Measurements from ENCODE around the gene PABPC4L. TPM values are rescaled to one million over a fixed set of nuclear protein-coding genes. Genes with fewer than 3 reads are reported as not detected.
A peak's percentile ranks its signal among the peaks of the same experiment; 100 is the strongest.

PABPC4L gene
- total RNA-seq, 2 donors from 2014 or later = 6.4 to 7.5 TPM

DNA sequence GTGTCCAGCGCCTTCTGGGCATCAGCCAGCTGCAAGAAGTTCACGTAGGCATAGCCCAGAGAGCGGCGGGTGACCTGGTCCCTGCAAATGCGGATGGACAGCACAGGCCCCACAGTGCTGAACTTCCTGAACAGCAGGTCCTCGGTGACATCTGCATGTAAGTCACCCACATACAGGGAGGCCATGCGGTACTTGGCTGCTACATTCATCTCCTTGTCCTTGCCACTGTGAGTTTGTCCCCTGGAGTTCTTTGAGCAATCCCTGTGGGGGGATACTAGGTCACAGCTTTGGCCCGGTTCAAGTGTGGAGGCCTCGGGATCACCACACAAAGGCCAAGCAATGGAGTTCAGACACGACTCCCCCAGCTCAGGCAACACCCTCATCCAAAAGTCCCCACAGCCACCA is 776 bp downstream of the PABPC4L start:
- Mint-ChIP-seq H3K4me3 (peak overlapping the region; percentile 69), H3K9me3 (peaks cover 3% of the 10 kb centered on the region), H3K27me3 (ENCODE audit: insufficient read depth) (no peaks in the 10 kb centered on the region), H3K36me3 (ENCODE audit: low read depth) (peaks cover 12% of the 10 kb centered on the region), H3K27ac (peak overlapping the region; percentile 48), H3K4me1 (peaks cover 10% of the 10 kb centered on the region)
- peak overlapping the region; percentile 45 for H3K9ac ChIP-seq (ENCODE audit: extremely low read depth, low read length, poor library complexity, severe bottlenecking)
- DNase-seq = no peak
- no peaks in the 10 kb centered on the region for H3K27me3 ChIP-seq (ENCODE audit: control insufficient read depth, insufficient read depth, low read length, poor library complexity, severe bottlenecking)
- H3K4me3 ChIP-seq (ENCODE audit: low read length) = peak overlapping the region; percentile 75
- TF ChIP-seq, protein P1, sequence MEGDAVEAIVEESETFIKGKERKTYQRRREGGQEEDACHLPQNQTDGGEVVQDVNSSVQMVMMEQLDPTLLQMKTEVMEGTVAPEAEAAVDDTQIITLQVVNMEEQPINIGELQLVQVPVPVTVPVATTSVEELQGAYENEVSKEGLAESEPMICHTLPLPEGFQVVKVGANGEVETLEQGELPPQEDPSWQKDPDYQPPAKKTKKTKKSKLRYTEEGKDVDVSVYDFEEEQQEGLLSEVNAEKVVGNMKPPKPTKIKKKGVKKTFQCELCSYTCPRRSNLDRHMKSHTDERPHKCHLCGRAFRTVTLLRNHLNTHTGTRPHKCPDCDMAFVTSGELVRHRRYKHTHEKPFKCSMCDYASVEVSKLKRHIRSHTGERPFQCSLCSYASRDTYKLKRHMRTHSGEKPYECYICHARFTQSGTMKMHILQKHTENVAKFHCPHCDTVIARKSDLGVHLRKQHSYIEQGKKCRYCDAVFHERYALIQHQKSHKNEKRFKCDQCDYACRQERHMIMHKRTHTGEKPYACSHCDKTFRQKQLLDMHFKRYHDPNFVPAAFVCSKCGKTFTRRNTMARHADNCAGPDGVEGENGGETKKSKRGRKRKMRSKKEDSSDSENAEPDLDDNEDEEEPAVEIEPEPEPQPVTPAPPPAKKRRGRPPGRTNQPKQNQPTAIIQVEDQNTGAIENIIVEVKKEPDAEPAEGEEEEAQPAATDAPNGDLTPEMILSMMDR (conservative IDR thresholded peaks at IDR 0.05) = no peak
- peaks cover 2% of the 10 kb centered on the region for H3K4me1 ChIP-seq (ENCODE audit: control insufficient read depth, insufficient read depth, low read length)
- H3K36me3 ChIP-seq (ENCODE audit: control insufficient read depth, insufficient read depth, low read length) = no peaks in the 10 kb centered on the region
- 89 to 90% methylated on average over 9 to 10 of the region's 10 CpGs for WGBS, 2 experiments (ENCODE audit: insufficient coverage in 1 of 2, insufficient read length in 1 of 2)
- H3K27ac ChIP-seq (ENCODE audit: low read depth, low read length) = no peak overlapping the region
- peaks cover 5% of the 10 kb centered on the region for H3K9me3 ChIP-seq (ENCODE audit: control insufficient read depth, low read length)

- H3K27me3 Mint-ChIP-seq (ENCODE audit: insufficient read depth) = no peaks in the 10 kb centered on the region
- Histone ChIP-seq H3K4me1 (ENCODE audit: control insufficient read depth, insufficient read depth, low read length) (no peaks in the 10 kb centered on the region), H3K9me3 (ENCODE audit: control insufficient read depth, low read length) (peaks cover 2% of the 10 kb centered on the region), H3K27me3 (ENCODE audit: control insufficient read depth, insufficient read depth, low read length, poor library complexity, severe bottlenecking) (no peaks in the 10 kb centered on the region), H3K4me3 (ENCODE audit: low read length) (no peak overlapping the region), H3K36me3 (ENCODE audit: control insufficient read depth, insufficient read depth, low read length) (no peaks in the 10 kb centered on the region), H3K9ac (ENCODE audit: extremely low read depth, low read length, poor library complexity, severe bottlenecking) (no peak overlapping the region), H3K27ac (ENCODE audit: low read depth, low read length) (no peak overlapping the region)
- 0% methylated on average over 1 of the region's 1 CpG; no CpG with 5 or more reads in 1 of the 2 experiments for WGBS, 2 experiments (ENCODE audit: insufficient coverage in 1 of 2, insufficient read length in 1 of 2)
- no peaks in the 10 kb centered on the region for H3K36me3 Mint-ChIP-seq (ENCODE audit: low read depth)
- H3K9me3 Mint-ChIP-seq = peaks cover 21% of the 10 kb centered on the region
- peaks cover 6% of the 10 kb centered on the region for H3K4me1 Mint-ChIP-seq
- no peak for DNase-seq
- TF ChIP-seq, protein P1 (conservative IDR thresholded peaks at IDR 0.05) = no peak
- no peak overlapping the region for H3K27ac Mint-ChIP-seq
- H3K4me3 Mint-ChIP-seq = no peak overlapping the region
Observed at GRCh38 chr4:134189949-134190348, 11.6 kb downstream of the PABPC4L start.

- TF ChIP-seq, protein P1 (conservative IDR thresholded peaks at IDR 0.05) = no peak
- no peak overlapping the region for H3K4me3 Mint-ChIP-seq
- no peaks in the 10 kb centered on the region for H3K27me3 ChIP-seq (ENCODE audit: control insufficient read depth, insufficient read depth, low read length, poor library complexity, severe bottlenecking)
- H3K27me3 Mint-ChIP-seq (ENCODE audit: insufficient read depth) = no peaks in the 10 kb centered on the region
- 76% methylated on average over 1 of the region's 1 CpG; no CpG with 5 or more reads in 1 of the 2 experiments for WGBS, 2 experiments (ENCODE audit: insufficient coverage in 1 of 2, insufficient read length in 1 of 2)
- peaks cover 23% of the 10 kb centered on the region for H3K9me3 Mint-ChIP-seq
- H3K9me3 ChIP-seq (ENCODE audit: control insufficient read depth, low read length) = peaks cover 6% of the 10 kb centered on the region
- no peak overlapping the region for H3K27ac Mint-ChIP-seq
- no peak overlapping the region for H3K4me3 ChIP-seq (ENCODE audit: low read length)
- H3K4me1 ChIP-seq (ENCODE audit: control insufficient read depth, insufficient read depth, low read length) = no peaks in the 10 kb centered on the region
- DNase-seq = no peak
- peaks cover 6% of the 10 kb centered on the region for H3K4me1 Mint-ChIP-seq
- H3K9ac ChIP-seq (ENCODE audit: extremely low read depth, low read length, poor library complexity, severe bottlenecking) = no peak overlapping the region
- no peaks in the 10 kb centered on the region for H3K36me3 ChIP-seq (ENCODE audit: control insufficient read depth, insufficient read depth, low read length)
- H3K27ac ChIP-seq (ENCODE audit: low read depth, low read length) = no peak overlapping the region
- no peaks in the 10 kb centered on the region for H3K36me3 Mint-ChIP-seq (ENCODE audit: low read depth)
Observed at GRCh38 chr4:134189480-134189879, 12.1 kb downstream of the PABPC4L start.
